ENCODE measurements around the gene STARD13.

Gene STARD13, protein sequence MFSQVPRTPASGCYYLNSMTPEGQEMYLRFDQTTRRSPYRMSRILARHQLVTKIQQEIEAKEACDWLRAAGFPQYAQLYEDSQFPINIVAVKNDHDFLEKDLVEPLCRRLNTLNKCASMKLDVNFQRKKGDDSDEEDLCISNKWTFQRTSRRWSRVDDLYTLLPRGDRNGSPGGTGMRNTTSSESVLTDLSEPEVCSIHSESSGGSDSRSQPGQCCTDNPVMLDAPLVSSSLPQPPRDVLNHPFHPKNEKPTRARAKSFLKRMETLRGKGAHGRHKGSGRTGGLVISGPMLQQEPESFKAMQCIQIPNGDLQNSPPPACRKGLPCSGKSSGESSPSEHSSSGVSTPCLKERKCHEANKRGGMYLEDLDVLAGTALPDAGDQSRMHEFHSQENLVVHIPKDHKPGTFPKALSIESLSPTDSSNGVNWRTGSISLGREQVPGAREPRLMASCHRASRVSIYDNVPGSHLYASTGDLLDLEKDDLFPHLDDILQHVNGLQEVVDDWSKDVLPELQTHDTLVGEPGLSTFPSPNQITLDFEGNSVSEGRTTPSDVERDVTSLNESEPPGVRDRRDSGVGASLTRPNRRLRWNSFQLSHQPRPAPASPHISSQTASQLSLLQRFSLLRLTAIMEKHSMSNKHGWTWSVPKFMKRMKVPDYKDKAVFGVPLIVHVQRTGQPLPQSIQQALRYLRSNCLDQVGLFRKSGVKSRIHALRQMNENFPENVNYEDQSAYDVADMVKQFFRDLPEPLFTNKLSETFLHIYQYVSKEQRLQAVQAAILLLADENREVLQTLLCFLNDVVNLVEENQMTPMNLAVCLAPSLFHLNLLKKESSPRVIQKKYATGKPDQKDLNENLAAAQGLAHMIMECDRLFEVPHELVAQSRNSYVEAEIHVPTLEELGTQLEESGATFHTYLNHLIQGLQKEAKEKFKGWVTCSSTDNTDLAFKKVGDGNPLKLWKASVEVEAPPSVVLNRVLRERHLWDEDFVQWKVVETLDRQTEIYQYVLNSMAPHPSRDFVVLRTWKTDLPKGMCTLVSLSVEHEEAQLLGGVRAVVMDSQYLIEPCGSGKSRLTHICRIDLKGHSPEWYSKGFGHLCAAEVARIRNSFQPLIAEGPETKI

GRCh38 chr13:33285420-33286124, at the start of gene STARD13:
STARD13 (minus strand) TSS chr13:33285755; CDS start chr13:33285638, 117 bp downstream.
- DNase-seq (ENCODE audit: low read depth), result peak; percentile 99

- DNase-seq (ENCODE audit: low read depth), result no peak
Measured at GRCh38 chr13:33334831-33335230, 49.3 kb upstream of the STARD13 start.

DNA sequence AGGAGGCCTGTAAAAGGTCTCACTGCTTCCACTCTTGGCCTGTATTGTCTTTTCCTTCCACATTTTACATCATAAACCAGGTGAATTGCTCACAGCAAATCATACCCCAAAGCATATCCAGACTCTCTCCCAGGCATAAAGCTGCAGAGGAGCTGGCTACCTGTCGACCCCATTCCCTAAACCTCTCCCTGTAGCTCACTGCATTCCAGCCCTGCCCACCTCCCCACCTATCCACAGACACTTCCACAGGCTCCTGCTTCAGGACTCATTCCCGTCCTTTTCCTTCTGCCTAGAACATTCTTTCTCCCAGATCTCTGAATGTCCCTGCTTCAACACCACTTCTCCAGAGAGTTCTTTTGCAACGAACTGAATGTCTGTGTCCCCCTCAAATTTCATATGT, 46.4 kb upstream of the STARD13 start:
- DNase-seq (ENCODE audit: low read depth), result no peak

DNA sequence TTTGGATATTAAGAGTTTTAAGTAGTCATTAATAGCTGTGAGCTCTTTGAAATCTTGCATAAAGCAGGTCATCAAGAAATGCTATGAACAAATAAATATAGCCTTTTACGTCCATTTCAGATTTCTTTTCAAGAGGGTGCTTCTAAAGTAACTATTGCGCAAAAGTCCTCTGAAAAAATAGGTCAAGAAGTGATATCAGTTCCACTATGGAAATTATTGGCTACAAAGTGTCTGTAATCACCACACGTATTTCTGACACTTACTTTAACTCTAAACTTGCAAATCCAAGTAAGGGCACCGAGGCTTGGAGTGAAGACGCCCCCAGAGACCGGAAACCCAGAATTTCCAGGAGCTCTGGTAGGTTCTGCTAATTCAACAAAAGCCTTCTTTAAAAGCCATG, 44.9 kb upstream of the STARD13 start:
- DNase-seq (ENCODE audit: low read depth), result no peak

DNA sequence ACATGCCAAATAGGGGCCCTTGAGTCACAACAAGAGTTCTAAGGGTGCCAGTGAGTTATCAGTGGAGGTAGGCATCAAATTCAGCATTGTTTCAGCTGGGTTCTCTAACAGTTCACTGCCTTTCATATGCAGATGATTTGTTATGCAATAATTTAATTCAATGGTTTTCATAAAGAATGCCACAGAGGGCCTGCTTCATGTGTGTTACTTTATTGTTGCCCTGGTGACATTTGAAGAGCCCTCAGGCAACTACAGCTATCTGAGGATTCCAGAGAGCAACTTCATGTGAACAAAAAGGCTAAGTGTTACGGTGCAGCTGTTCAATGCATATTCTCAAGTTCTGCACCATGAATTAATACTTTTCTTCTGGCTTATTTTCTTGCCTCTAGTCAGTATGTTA, 43.1 kb upstream of the STARD13 start:
- no peak for DNase-seq (ENCODE audit: low read depth)

DNA sequence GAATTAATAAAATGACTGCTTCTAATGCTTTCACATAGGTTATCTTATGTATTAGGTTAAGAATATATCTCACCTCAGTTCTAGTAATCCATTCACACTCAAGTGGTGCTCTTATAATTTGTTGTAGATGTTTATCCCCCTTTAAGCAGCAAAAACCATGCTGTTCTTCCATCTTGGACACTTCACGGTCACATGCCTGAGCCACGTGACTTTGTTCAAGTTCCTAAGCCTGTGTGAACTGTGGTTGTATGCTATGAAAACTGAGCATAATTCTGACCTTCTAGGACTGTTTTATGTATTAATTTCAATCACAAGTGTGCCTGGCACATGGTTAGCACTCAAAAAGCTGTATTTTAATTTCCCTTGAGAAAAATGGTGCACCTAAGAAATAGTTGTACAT, 41.2 kb upstream of the STARD13 start:
- no peak for DNase-seq (ENCODE audit: low read depth)

DNA sequence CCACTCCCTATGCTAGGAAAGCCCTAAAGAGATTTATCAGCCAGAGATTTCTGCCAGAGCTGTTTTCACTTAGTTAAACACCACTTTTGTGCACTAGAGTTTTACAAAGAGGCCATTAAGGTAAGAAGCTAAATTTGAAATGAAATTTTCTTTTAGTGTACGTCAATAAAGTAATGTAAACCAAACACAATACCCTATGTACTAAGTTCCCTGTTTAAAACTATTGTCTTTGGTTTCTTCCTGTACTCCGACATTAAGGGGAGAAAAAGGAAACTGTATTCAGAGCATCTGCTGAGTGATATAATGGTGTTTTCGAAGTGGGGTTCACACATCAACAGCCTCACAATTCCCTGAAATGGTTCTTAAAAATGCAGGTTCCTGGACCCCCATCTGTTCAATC, 40.7 kb upstream of the STARD13 start:
- no peak for DNase-seq (ENCODE audit: low read depth)

GRCh38 chr13:33323801-33324510, 38.4 kb upstream of the STARD13 start:
- peak; percentile 21 for DNase-seq (ENCODE audit: low read depth)

GRCh38 chr13:33322965-33323668, 37.6 kb upstream of the STARD13 start:
- DNase-seq (ENCODE audit: low read depth), result no peak

DNA sequence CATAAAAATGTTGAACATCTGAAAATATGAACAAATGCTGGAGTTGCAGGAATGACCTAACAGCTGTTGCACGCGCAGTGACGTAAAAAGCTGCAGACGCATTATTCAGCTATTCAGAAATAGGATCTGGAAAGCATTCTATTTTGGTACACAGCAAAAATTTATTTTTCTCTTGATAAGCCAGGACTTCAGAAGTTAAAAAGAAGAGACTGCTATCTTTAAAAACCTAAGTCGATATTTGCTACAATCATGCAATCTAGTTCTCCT, 36.9 kb upstream of the STARD13 start:
- no peak for DNase-seq (ENCODE audit: low read depth)

- DNase-seq (ENCODE audit: low read depth), result no peak
Measured at GRCh38 chr13:33321686-33322542, 36.4 kb upstream of the STARD13 start.

DNA sequence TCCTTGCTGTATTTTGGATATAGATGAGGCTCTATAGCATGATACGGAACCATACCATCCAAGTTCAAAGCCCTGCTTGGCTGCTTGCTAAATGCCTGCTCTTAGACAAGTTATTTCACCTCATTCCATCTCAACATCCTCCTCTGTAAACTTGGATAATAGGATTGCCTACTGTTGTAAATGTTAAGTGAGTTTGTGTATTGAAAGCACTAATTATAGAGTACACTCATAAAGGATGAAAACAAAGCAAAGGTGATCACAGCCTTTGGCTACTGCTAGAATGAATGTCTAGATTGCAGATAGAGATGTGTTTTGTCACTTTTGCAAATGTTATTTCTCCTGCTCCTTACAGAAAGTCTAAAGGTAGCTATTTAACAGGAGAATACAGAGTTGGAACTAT, 34.3 kb upstream of the STARD13 start:
- DNase-seq (ENCODE audit: low read depth), result no peak

DNA sequence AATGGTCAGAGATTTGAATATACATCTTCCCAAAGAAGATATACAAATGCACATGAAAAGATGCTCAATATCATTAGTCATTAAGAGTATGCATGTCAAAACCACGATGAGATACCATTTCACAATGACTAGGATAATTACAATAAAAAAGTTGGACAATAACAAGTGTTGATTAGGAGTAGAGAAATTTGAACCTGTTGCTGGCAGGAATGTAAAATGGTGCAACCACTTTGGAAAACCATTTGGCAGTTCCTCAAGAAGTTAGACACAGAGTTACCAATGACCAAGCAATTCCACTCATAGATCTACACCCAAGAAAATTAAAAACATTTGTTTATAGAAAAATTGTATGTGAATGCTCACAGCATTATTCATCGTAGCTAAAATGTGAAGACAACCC, 33.2 kb upstream of the STARD13 start:
- DNase-seq (ENCODE audit: low read depth), result no peak

DNA sequence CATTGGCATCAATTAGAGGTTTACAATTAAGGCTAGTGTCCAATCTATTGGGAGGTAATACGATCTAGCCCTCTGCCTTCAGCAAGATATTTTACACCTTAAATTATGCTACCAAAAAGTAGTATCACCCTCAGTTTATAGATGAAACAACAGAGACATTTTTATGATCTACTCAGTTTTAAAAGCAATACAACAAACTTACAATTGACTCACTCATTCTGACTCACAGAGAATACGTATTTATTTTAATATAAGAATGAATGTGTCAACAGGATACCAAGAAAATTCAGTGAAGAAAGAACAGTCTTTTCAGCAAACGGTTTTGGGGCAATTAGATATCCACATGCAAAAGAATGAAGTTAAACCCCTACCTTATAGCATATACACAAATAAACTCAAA, 32.5 kb upstream of the STARD13 start:
- DNase-seq (ENCODE audit: low read depth), result no peak

DNA sequence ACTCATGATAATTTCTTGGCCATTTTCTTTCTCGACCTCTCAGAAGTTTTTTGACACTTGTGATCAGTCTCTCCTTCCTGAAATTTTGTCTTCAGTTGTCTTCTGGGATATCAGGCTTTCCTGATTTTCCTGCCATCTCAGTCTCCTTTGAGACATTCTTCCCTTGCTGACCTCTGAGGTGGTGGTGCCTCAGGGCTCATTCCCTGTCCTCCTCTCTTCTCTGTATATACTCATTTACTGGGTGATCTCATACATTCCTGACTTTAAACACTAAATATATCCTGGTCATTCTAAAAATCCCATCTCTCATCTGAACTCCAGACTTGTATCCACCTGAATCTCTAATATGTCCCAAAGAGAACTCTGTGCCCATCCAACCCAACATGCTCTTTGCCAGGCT, 31.3 kb upstream of the STARD13 start:
- DNase-seq (ENCODE audit: low read depth), result no peak

DNA sequence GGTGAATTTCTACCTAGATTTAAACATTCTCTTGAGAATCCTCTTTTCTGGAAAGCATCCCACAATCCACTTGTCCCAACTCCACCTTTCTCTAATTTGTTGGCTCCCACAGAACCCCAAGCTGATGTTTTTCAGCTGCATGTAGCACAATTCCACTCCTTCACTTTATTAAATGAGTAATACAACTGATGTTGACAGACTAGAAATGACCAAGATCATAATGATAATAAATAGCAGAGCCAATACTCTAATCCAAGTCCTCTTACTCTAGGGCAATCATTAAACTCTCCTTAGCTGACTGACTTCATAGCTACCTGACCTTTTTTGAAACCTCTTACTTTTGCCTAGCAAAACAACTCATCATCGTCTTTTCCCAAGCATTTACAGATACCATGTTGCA, 27.9 kb upstream of the STARD13 start:
- no peak for DNase-seq (ENCODE audit: low read depth)

DNA sequence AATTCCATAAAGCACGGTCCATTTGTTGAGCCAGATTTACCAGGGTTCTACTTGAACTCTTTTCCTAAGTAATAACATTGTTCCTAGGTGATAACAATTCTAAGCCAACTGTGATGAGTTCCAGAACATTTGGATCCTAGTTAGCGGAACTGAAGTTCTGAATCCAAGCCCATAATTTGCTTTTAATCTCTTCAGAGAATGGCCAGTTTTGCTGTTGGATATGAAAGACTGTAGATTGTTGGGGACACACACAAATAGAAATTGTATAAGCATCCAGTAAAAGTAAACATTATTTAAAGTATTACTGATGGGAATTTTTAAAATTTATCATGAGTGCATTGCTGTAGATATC, 27.3 kb upstream of the STARD13 start:
- no peak for DNase-seq (ENCODE audit: low read depth)

DNA sequence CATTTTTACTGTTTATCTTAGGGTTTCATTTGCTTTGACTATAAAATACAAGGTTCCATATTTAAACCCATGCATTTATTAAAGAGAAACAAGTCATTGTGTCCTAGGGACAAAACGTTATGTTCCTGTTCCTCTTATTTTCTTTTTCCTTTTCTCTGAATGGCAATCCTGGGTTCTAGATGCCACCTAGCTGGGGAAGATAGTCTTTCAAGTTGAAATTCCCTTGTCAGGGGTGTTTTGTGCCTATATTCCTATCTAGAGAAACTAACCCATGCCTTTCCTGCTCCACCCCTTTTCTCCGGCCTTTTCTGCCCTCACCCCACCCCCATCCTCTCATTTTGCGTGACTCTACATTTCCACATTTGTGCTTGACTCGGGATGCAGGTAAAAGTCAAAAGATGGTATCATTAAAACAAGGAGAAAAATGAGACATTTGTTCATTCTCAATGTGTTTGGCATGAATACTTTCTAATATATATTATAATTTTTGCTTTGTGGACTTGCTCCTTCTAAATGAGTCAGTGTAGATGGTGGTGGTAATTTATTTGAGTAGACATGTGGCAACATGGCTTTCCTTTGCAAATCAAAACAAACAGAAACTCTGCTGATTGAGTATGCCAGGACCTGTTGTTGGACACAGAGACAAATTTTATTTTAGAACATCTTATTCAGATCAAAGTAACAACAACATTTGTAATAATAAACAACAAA, 26.8 kb upstream of the STARD13 start:
- DNase-seq (ENCODE audit: low read depth), result peak; percentile 21

DNA sequence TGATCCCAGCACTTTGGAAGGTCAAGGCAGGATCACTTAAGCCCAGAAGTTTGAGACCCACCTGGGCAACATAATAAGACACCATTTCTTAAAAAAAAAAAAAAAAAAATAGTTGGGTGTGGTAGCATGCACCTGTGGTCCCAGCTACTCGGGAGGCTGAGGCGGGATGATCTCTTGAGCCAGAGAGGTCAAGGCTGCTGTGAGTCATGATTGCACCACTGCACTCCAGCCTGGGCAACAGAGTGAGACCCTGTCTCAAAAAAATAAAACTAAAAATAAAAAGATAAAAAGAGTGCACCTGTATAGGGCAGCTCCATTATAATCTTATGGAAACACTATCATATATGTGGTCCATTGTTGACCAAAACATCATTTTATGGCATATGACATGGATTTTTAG, 25.5 kb upstream of the STARD13 start:
- no peak for DNase-seq (ENCODE audit: low read depth)

Measured in stromal cell of bone marrow (primary cell).